Measurements from ENCODE around the gene NOX3. TPM values are rescaled to one million over a fixed set of nuclear protein-coding genes. Genes with fewer than 3 reads are reported as not detected.

Gene NOX3
- total RNA-seq, 1 experiment from 2014 or later = not detected

DNA sequence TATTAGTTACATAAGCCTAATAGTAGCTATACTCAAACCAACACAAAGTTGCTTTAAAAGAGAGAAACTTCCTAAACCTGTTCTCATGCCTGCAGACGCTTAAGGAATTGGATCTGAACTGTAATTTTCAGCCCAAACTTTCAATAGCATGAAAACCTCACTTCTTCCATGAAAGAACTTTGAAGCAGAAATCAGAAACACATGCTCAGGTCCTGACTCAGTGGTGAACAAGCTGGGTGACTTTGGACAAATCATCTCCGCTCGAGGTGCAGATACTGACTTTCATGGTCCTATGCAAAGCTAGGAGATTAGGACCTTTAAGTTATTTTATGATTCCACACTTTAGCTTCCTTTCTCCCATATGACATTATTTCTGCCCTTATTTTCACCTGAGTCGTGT, 36.5 kb downstream of the NOX3 start:
- Mint-ChIP-seq H3K4me1 (peaks cover 29 to 35% of the 10 kb centered on the region in 2 experiments), H3K36me3 (ENCODE audit: insufficient read depth in 1 of 3, low read depth in 3 of 3) (no peaks in the 10 kb centered on the region), H3K9me3 (no peaks in the 10 kb centered on the region), H3K4me3 (no peak overlapping the region), H3K27me3 (ENCODE audit: low read depth) (no peaks in the 10 kb centered on the region), H3K27ac (no peak overlapping the region)
- H3K18ac ChIP-seq (ENCODE audit: insufficient read length, low read depth, low read length) = no peak overlapping the region
- H3K4me2 ChIP-seq (ENCODE audit: insufficient read depth, insufficient read length, low read length) = no peak overlapping the region
- no peak overlapping the region for H3K27ac ChIP-seq (ENCODE audit: insufficient read length, low read depth, low read length)
- no peak overlapping the region for H3K4ac ChIP-seq (ENCODE audit: low read depth, low read length)
- H3K4me1 ChIP-seq (ENCODE audit: insufficient read depth, low read length) = 0 out of 2 replicates have a peak, but pooled peaks cover 1% of the 10 kb centered on the region
- no peak overlapping the region for H3K9ac ChIP-seq (ENCODE audit: extremely low read depth, insufficient read length, low read length)
- WGBS (ENCODE audit: extremely low coverage, insufficient read length, low lambda C conversion rate) = no CpG with 5 or more reads among the region's 4 CpGs
- H3K79me1 ChIP-seq (ENCODE audit: insufficient read depth, low read depth, low read length, poor library complexity, severe bottlenecking) = no peaks in the 10 kb centered on the region
- H2AFZ ChIP-seq (ENCODE audit: low read length) = no peak overlapping the region
- H2AK5ac ChIP-seq (ENCODE audit: insufficient read length, low read length) = no peak overlapping the region
- no peaks in the 10 kb centered on the region for H3K9me3 ChIP-seq (ENCODE audit: control insufficient read depth, low read depth, low read length)
- H3K23ac ChIP-seq (ENCODE audit: insufficient read length, low read depth, low read length) = no peak overlapping the region
- H3K79me2 ChIP-seq (ENCODE audit: insufficient read depth, low read length) = no peaks in the 10 kb centered on the region
- no peak overlapping the region for H4K8ac ChIP-seq (replicated peaks; ENCODE audit: insufficient read length, low read depth, low read length)
- no peaks in the 10 kb centered on the region for H3K27me3 ChIP-seq (ENCODE audit: insufficient read depth, low read length)
- H2BK120ac ChIP-seq (ENCODE audit: low read depth, low read length, poor library complexity, severe bottlenecking) = no peak overlapping the region
- H3K23me2 ChIP-seq (ENCODE audit: insufficient read length, low read depth, low read length, poor library complexity, severe bottlenecking) = no peaks in the 10 kb centered on the region
- no peak overlapping the region for H3K56ac ChIP-seq (ENCODE audit: insufficient read length, low read depth, low read length)
- no peak overlapping the region for H3K14ac ChIP-seq (ENCODE audit: insufficient read depth, low read length)
- no peak overlapping the region for H2BK20ac ChIP-seq (ENCODE audit: low read depth, low read length, poor library complexity, severe bottlenecking)
- no peak overlapping the region for H2BK5ac ChIP-seq (ENCODE audit: insufficient read length, low read length)
- H4K20me1 ChIP-seq (ENCODE audit: control insufficient read depth, insufficient read depth, insufficient read length) = no peaks in the 10 kb centered on the region
- TF ChIP-seq, protein P1, sequence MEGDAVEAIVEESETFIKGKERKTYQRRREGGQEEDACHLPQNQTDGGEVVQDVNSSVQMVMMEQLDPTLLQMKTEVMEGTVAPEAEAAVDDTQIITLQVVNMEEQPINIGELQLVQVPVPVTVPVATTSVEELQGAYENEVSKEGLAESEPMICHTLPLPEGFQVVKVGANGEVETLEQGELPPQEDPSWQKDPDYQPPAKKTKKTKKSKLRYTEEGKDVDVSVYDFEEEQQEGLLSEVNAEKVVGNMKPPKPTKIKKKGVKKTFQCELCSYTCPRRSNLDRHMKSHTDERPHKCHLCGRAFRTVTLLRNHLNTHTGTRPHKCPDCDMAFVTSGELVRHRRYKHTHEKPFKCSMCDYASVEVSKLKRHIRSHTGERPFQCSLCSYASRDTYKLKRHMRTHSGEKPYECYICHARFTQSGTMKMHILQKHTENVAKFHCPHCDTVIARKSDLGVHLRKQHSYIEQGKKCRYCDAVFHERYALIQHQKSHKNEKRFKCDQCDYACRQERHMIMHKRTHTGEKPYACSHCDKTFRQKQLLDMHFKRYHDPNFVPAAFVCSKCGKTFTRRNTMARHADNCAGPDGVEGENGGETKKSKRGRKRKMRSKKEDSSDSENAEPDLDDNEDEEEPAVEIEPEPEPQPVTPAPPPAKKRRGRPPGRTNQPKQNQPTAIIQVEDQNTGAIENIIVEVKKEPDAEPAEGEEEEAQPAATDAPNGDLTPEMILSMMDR (conservative IDR thresholded peaks at IDR 0.05) = no peak
- H2BK15ac ChIP-seq (ENCODE audit: low read depth, low read length) = no peak overlapping the region
- H4K91ac ChIP-seq (ENCODE audit: insufficient read length, low read depth, low read length) = no peak overlapping the region
- H4K5ac ChIP-seq (ENCODE audit: insufficient read length, low read depth, low read length) = no peak overlapping the region
- no peak for DNase-seq
- H3T11ph ChIP-seq (ENCODE audit: low read length) = no peak overlapping the region
- no peak overlapping the region for H2BK12ac ChIP-seq (ENCODE audit: insufficient read length, low read depth, low read length)
